ENCODE data around the gene ZBTB40.

DNA sequence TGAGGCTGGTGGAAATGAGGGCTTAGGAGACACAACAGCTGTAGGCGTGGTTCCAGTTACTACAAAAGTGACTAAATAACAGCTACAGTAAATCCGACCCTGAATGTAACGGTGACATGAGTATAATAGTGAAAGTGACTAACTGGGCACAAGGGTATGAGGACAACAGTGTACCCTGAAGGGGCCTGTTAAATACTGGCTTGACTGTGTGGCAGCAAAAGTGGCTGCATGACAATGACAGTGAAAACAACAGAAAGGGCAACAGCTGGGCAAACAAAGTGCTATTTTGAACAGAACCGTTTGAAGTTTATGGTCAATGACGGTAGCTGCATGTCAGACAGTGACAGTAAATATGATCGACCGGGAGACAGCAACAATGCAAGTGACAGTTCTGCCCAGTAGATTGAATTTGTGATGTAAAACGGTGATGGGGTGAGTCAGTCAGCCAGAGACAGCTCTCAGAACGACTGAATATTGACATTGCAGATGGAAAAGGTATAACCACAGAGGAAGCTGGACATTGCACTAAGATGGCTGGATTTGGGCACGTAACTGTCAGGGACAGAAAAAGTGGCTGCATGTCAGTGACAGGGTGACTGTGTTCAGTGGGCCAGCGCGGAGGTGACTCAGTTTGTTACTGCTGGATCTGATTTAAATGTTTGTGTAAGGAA is 1.2 kb upstream of the ZBTB40 start:
- TF ChIP-seq, protein P1, sequence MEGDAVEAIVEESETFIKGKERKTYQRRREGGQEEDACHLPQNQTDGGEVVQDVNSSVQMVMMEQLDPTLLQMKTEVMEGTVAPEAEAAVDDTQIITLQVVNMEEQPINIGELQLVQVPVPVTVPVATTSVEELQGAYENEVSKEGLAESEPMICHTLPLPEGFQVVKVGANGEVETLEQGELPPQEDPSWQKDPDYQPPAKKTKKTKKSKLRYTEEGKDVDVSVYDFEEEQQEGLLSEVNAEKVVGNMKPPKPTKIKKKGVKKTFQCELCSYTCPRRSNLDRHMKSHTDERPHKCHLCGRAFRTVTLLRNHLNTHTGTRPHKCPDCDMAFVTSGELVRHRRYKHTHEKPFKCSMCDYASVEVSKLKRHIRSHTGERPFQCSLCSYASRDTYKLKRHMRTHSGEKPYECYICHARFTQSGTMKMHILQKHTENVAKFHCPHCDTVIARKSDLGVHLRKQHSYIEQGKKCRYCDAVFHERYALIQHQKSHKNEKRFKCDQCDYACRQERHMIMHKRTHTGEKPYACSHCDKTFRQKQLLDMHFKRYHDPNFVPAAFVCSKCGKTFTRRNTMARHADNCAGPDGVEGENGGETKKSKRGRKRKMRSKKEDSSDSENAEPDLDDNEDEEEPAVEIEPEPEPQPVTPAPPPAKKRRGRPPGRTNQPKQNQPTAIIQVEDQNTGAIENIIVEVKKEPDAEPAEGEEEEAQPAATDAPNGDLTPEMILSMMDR (conservative IDR thresholded peaks at IDR 0.05), result no peak
- TF ChIP-seq EZH2 (IDR thresholded peaks at IDR 0.05; ENCODE audit: low read depth), result no peak
